Glomerular endothelial cell (primary cell): Measurements from ENCODE around the gene GRM4. TPM values are rescaled to one million over a fixed set of nuclear protein-coding genes. Genes with fewer than 3 reads are reported as not detected.

Source experiments
- DNase-seq: peaks from one replicate; pipeline ENCODE4 v3.0.0-alpha.2; 2011; ENCODE audit warnings: low read depth, low spot score; ENCODE audit errors: extremely low read depth
- total RNA-seq: library from RNA; depleted of rRNA; stranded (reverse); fragments of >200 nt; gene quantifications from 2 replicates; pipeline ENCODE4 v1.2.3, GENCODE V29; 2015

The GRM4 gene
- total RNA-seq, 1 donor from 2014 or later, result not detected

DNA sequence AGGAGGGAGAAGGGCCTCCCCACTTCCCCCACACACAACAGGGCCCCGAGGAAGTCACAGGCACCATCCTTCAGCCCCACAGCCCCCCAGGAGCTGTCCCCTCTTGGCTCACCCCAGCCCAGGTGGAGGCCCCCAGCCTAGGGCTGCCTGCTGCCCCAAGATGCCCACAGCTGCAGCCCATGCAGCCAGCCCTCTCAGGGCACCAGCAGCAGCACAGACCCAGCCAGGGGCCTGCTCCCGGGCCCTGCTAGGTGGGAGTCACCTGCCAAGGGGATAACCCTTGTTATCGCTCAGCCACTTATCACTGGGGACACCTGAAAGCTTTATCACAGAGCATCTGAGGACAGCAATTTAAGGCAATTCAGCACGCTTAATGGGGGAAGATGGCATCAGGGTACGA lies 55.0 kb downstream of the GRM4 start:
- DNase-seq, result no peak

DNA sequence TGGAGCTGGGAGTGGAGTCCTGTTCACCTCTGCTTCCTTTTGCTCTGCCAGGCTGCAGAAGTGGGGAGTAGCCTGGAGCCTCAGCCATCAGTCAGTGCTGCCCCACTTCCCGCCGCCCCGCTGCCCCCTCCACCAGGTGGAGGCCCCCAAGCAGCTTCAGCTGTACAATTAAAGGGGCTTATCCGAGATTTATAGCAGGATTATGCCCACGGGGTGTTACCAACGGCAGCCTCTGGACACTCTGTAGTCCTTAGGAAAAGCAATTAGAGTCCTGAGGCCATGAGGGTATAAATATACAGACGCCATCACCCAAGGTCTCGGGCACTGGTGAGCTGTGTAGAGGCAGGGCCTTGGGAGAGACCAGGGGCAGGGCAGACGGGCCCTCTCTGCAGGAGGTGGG lies 55.4 kb downstream of the GRM4 start:
- DNase-seq, result no peak

DNA sequence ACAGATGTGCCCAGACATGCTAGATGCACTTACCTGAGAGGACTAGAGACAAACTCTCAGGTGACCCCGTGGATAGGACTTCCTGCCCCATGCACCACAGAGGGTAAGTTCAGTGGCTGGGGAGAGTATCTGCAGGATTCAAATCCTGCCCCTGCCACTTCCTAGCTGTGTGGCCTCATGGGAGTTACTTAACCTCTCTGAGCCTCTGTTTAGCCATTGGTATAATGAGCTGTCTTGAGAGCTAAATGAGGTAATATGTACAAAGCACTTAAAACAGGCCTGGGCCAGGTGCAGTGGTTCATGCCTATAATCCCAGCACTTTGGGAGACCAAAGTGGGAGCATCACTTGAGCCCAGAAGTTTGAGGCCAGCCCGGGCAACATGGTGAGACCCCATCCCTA lies 59.3 kb downstream of the GRM4 start:
- no peak for DNase-seq

GRCh38 chr6:34085453-34086170 lies 60.3 kb downstream of the GRM4 start:
- DNase-seq, result no peak

DNA sequence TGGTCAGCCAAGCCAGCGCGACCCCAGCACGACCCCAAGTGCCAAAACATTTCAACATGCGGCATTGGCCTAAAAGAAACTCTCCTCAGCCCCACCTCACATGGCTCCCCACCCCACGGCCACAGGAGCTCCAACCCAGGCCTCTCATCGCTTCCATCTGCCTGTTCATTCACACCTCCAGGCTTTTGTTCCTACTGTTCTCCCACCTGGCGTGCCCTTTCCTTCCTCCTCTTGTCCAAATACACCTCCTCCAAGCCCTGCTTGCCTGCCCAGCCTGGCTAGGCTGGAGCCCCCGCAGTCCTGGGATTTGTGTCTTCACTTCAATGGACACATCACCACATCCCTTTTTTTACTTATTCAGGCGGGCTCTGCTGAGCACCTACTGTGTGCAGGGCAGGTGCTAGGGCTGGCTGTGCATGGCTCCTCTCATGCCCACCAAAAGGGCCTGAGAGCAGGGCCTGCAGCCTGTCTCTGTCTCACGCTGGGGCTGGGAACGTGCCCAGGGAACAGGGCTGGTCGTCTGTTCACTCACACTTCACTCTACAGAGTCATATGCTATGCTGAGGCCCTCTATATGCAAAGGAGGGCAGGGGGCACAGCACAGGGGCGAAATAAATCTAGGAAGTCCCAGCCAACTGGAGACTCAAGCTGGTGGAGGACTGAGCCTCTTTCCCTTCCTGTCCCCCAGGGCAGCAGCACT lies 61.1 kb downstream of the GRM4 start:
- DNase-seq, result no peak

DNA sequence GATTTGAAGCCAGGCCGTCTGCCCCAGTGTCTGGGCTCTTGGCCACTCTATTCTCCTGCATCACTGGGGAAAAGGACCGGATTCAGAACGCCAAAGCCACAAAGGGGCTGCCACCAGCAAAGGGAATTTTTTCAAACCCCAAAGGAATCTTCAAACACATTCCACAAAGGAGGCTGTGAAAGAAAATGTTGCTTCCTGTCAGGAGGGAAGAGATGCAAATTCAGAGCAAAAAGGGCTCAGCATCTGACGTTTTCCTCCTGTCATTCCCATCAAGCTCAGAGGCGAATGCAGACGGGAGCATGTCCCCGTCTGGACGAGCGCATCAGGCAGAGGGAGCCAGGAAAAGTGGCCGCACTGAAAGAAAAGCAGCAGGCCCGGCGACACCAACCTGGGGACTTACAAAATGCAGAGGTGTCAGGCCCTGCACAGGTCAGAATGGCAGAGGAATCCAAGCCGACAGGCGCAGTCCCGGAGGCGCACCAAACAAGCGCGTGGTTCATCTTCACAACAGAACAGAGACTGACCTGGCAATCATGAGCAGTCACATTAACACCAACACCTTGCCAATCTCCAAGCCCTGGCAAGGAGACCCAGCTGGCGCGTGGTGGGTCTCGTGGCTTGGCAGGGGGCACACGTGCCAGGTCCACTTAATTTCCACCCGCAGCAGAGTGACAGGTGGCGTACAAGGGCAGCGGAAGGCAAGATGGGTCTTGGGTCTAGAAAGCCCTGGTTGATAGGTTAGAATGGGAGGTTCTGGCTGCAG lies 62.8 kb downstream of the GRM4 start:
- no peak for DNase-seq

GRCh38 chr6:34082348-34082747 lies 63.5 kb downstream of the GRM4 start:
- DNase-seq, result no peak

DNA sequence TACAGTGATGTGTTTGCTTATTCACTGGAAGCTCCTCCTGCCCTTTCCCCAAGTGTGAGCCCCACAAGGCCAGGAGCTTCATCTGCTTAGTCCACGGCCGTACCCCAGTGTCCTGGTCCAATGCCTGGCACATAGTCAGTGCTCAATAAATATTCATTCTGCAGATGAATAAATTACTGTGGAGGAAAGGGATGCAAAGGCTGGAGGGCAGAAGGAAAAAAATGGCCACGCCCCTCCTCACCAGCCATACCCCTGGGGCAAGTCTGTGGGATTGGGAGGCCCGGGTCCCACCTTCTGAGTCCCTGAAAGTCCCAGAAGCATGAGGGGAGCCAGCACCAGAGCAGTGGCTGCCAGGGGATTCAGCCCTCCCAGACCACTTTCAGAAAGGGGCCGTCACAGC lies 65.5 kb downstream of the GRM4 start:
- DNase-seq, result no peak

GRCh38 chr6:34079899-34080298 lies 66.0 kb downstream of the GRM4 start:
- DNase-seq, result no peak

- DNase-seq, result no peak
These were observed 70.0 kb downstream of the GRM4 start for GRCh38 chr6:34075906-34076305.

DNA sequence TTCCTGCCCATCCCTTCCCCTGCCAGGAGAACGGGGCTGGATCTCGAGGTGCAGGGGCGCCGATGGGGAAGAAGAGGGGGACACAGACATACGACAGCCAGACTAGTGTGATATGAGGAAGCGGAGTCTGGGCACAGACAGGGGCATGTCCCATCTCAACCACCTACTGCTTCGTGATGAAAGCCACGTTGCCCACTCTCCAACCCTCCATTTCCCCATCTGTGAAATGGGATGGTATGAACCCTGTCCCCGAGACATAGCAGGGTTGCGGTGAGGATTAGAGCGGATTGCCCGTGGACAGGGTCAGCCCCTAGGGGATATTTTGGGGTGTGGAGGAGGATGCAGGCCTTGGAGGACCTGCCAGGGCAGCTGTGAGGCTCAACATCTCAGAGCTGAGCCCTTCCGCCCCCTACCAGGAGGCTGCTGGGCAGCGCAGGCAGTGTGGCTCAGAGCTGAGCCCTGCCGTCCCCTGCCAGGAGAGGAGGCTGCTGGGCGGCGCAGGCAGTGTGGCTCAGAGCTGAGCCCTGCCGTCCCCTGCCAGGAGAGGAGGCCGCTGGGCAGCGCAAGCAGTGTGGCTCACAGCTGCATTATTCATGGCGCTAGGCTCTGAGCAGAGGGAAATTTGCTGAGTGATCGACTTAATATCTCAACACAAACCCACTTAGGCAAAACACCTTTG lies 71.7 kb downstream of the GRM4 start:
- DNase-seq, result no peak

DNA sequence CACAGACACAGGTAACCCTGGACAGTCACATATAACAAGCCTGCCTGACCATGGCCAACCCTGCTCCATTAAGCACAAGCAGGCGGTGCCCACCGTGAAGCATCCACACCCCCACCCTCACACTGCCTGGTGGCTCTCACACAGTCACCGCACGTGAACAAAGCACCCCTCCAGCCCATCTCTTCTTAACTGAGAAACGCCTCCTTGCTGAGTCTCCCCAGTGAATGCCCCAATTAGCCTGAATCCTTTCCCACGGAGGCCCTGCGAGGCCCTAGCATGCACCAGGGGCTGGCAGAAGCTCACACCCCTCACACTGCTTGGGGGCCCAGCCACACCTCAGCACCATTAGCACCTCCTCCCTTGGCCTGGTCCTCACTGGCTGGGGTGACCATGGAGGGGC lies 72.3 kb downstream of the GRM4 start:
- DNase-seq, result no peak

DNA sequence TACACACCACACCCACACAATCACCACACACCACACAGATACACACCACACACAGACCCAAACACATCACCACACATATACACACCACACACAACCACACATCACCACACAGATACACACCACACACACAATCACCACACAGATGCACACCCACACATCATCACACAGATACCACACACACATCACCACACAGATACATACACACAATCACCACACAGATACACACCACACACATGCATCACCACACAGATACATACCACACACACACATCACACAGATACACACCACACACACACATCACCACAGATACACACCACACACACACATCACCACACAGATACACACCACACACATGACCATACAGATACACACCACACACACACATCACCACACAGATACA lies 73.2 kb downstream of the GRM4 start:
- DNase-seq, result no peak

GRCh38 chr6:34071884-34072379 lies 74.0 kb downstream of the GRM4 start:
- DNase-seq, result no peak

DNA sequence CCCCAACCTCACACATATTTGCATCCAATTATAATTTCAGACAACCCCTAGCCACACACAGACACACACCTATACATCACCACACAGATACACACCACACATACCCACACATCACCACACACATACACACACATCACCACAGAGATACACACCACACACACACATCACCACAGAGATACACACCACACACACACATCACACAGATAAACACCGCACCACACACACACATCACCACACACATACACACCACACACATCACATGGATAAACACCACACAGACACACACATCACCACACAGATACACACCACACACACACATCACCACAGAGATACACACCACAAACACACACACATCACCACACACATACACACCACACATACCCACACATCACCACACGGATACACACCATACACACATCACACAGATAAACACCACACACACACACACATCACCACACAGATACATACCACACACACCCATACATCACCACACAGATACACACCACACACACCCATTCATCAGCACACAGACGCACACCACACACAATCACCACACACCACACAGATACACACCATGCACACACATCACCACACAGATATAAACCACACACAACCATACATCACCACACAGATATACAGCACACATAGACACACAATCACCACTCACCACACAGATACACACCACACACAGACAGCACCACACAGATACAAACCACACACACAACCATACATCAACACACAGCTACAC lies 74.6 kb downstream of the GRM4 start:
- DNase-seq, result no peak

DNA sequence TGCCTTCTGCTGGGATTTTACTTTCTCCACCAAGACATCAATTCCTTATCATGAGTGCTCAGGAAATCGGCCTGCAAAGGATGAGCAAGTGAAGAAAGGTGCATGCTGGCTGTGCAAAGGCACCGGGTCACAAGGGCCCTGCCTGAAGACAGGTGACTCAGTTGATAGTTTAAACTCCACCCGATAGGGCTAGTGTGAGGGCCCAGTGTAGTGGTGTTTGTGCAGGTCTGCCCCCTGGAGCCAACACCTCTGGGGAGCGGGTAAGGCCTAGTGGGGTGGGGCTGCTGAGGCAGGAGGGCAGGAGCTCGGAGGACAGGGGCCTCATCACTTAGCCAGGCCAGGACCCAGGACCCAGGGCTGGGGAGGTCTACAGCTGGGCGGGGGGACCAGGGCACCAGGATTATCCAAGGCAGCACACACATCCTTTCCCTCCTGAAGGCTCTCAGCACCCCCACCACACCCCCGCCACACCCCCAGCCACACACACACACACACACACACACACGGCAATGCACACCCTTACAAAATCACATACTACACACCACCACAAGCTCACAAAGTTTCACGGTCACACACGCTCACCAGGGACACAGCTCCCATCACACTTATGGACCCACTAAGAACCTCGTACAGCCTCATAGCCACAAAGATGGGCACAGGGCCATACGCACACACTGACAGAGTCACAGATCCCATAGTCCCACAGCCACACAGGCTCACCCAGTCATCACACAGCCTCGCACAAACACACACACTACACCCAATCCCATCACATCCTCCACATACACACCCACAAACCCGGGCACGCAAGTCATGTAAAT lies 75.4 kb downstream of the GRM4 start:
- DNase-seq, result no peak

GRCh38 chr6:34068462-34069044 lies 77.3 kb downstream of the GRM4 start:
- DNase-seq, result no peak

DNA sequence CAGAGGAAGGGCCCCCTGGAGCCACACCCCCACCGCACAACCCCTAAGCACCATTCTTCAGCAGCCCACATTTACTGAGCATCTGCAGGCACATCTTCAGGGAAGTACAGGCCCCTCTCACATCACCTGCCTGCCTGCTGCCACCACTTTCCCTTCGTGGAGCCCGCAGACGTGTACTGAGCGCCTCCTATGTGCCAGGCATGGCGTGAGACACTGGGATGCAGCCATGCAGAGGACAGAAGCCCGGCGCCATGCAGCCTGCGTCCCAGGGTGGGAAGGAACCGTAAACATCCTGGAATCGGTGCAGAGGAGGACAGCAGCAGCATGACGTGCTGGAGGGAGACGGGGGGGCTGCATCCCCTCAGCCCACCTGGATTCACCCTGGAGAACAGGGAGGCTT lies 78.1 kb downstream of the GRM4 start:
- DNase-seq, result no peak
